Dendritic cell treated with granulocyte-macrophage colony-stimulating factor and Interleukin-4, amounts not matched to agents 40 ng/mL and 50 ng/mL, for 4 days (primary cell): ENCODE measurements around the gene CREB3L2.
"Not testable (repeated sequence)": the region's sequence is repeated elsewhere in the genome, so short reads cannot be mapped to it uniquely, and the experiment has no call there.

Experiments used
- H3K27ac Mint-ChIP-seq: one replicate; pipeline ENCODE4 v1.8.0; 2022; ENCODE audit warnings: mild to moderate bottlenecking, mixed read lengths
- H3K27me3 Mint-ChIP-seq: one replicate; pipeline ENCODE4 v1.8.0; 2022; ENCODE audit warnings: mild to moderate bottlenecking, mixed read lengths
- H3K36me3 Mint-ChIP-seq: one replicate; pipeline ENCODE4 v1.8.0; 2022; ENCODE audit warnings: low read depth, mixed read lengths
- H3K4me1 Mint-ChIP-seq: one replicate; pipeline ENCODE4 v1.8.0; 2022; ENCODE audit warnings: low read depth, mixed read lengths
- H3K4me3 Mint-ChIP-seq: one replicate; pipeline ENCODE4 v1.8.0; 2022; ENCODE audit warnings: mild to moderate bottlenecking, moderate library complexity, mixed read lengths
- H3K9me3 Mint-ChIP-seq: one replicate; pipeline ENCODE4 v1.8.0; 2022; ENCODE audit warnings: mixed read lengths
- intact Hi-C: fragments of 100-400 bp; cut with micrococcal nuclease; formaldehyde crosslinking; loops from one replicate; pipeline ENCODE4 v1.15.0; 2022

The CREB3L2 gene

GRCh38 chr7:137990251-137990941 is 11.5 kb downstream of the CREB3L2 start:
- peaks cover 9% of the 10 kb centered on the region for H3K36me3 Mint-ChIP-seq

GRCh38 chr7:137989590-137989989 is 12.3 kb downstream of the CREB3L2 start:
- H3K27ac Mint-ChIP-seq, result no peak overlapping the region
- peaks cover 8% of the 10 kb centered on the region for H3K9me3 Mint-ChIP-seq
- peaks cover 27% of the 10 kb centered on the region for H3K4me1 Mint-ChIP-seq
- no peak overlapping the region for H3K4me3 Mint-ChIP-seq
- H3K36me3 Mint-ChIP-seq, result peaks cover 9% of the 10 kb centered on the region
- H3K27me3 Mint-ChIP-seq, result no peaks in the 10 kb centered on the region
- intact Hi-C loops, result no loop called here

More at GRCh38 chr7:137990251-137990941, 11.5 kb downstream of the CREB3L2 start:
- intact Hi-C loops, result no loop called here
- Mint-ChIP-seq H3K9me3 (peaks cover 8% of the 10 kb centered on the region), H3K27ac (no peak overlapping the region), H3K4me1 (peaks cover 27% of the 10 kb centered on the region), H3K4me3 (no peak overlapping the region), H3K27me3 (no peaks in the 10 kb centered on the region)

- Mint-ChIP-seq H3K27me3 (no peaks in the 10 kb centered on the region), H3K4me3 (no peak overlapping the region), H3K27ac (no peak overlapping the region), H3K36me3 (peaks cover 11% of the 10 kb centered on the region), H3K4me1 (peaks cover 27% of the 10 kb centered on the region), H3K9me3 (peaks cover 8% of the 10 kb centered on the region)
- intact Hi-C loops, result no loop called here
These were observed 12.8 kb downstream of the CREB3L2 start for GRCh38 chr7:137989094-137989493.

- Mint-ChIP-seq H3K4me1 (peaks cover 22% of the 10 kb centered on the region), H3K27ac (peak overlapping the region; percentile 9), H3K9me3 (peaks cover 14% of the 10 kb centered on the region), H3K36me3 (peaks cover 20% of the 10 kb centered on the region), H3K4me3 (no peak overlapping the region), H3K27me3 (no peaks in the 10 kb centered on the region)
- intact Hi-C loops, result no loop called here
These were observed 13.9 kb downstream of the CREB3L2 start for GRCh38 chr7:137987968-137988367.

- H3K36me3 Mint-ChIP-seq, result peaks cover 20% of the 10 kb centered on the region
- intact Hi-C loops, result no loop called here
- no peaks in the 10 kb centered on the region for H3K27me3 Mint-ChIP-seq
- peak overlapping the region; percentile 9 for H3K27ac Mint-ChIP-seq
- peaks cover 18% of the 10 kb centered on the region for H3K4me1 Mint-ChIP-seq
- no peak overlapping the region for H3K4me3 Mint-ChIP-seq
- H3K9me3 Mint-ChIP-seq, result peaks cover 14% of the 10 kb centered on the region
These were observed 14.3 kb downstream of the CREB3L2 start for GRCh38 chr7:137987563-137987962.

- H3K27me3 Mint-ChIP-seq, result no peaks in the 10 kb centered on the region
- H3K9me3 Mint-ChIP-seq, result peaks cover 14% of the 10 kb centered on the region
- no peak overlapping the region for H3K27ac Mint-ChIP-seq
- H3K4me3 Mint-ChIP-seq, result no peak overlapping the region
- intact Hi-C loops, result no loop called here
- peaks cover 21% of the 10 kb centered on the region for H3K36me3 Mint-ChIP-seq
- H3K4me1 Mint-ChIP-seq, result peaks cover 12% of the 10 kb centered on the region
These were observed 14.9 kb downstream of the CREB3L2 start for GRCh38 chr7:137987018-137987349.

- Mint-ChIP-seq H3K9me3 (peaks cover 14% of the 10 kb centered on the region), H3K36me3 (peaks cover 21% of the 10 kb centered on the region), H3K4me1 (peaks cover 17% of the 10 kb centered on the region), H3K27ac (no peak overlapping the region), H3K4me3 (no peak overlapping the region), H3K27me3 (no peaks in the 10 kb centered on the region)
- intact Hi-C loops, result no loop called here
These were observed 15.5 kb downstream of the CREB3L2 start for GRCh38 chr7:137986252-137987017.

- H3K27ac Mint-ChIP-seq, result no peak overlapping the region
- intact Hi-C loops, result no loop called here
- H3K9me3 Mint-ChIP-seq, result peaks cover 14% of the 10 kb centered on the region
- no peak overlapping the region for H3K4me3 Mint-ChIP-seq
- no peaks in the 10 kb centered on the region for H3K27me3 Mint-ChIP-seq
- H3K4me1 Mint-ChIP-seq, result peaks cover 23% of the 10 kb centered on the region
- H3K36me3 Mint-ChIP-seq, result peaks cover 21% of the 10 kb centered on the region
These were observed 16.0 kb downstream of the CREB3L2 start for GRCh38 chr7:137985897-137986251.

GRCh38 chr7:137985253-137985896 is 16.5 kb downstream of the CREB3L2 start:
- intact Hi-C loops, result no loop called here
- Mint-ChIP-seq H3K27me3 (no peaks in the 10 kb centered on the region), H3K27ac (no peak overlapping the region), H3K4me1 (peaks cover 26% of the 10 kb centered on the region), H3K4me3 (no peak overlapping the region), H3K36me3 (peaks cover 21% of the 10 kb centered on the region), H3K9me3 (peaks cover 14% of the 10 kb centered on the region)

GRCh38 chr7:137984181-137985041 is 17.5 kb downstream of the CREB3L2 start:
- Mint-ChIP-seq H3K4me1 (peaks cover 31% of the 10 kb centered on the region), H3K27me3 (no peaks in the 10 kb centered on the region), H3K27ac (no peak overlapping the region)

GRCh38 chr7:137983323-137984008 is 18.4 kb downstream of the CREB3L2 start:
- Mint-ChIP-seq H3K4me3 (no peak overlapping the region), H3K27ac (no peak overlapping the region), H3K4me1 (peaks cover 40% of the 10 kb centered on the region), H3K9me3 (peaks cover 14% of the 10 kb centered on the region), H3K36me3 (peaks cover 21% of the 10 kb centered on the region), H3K27me3 (no peaks in the 10 kb centered on the region)
- intact Hi-C loops, result no loop called here

More at GRCh38 chr7:137984181-137985041, 17.5 kb downstream of the CREB3L2 start:
- intact Hi-C loops, result no loop called here
- H3K9me3 Mint-ChIP-seq, result peaks cover 14% of the 10 kb centered on the region
- no peak overlapping the region for H3K4me3 Mint-ChIP-seq
- H3K36me3 Mint-ChIP-seq, result peaks cover 21% of the 10 kb centered on the region

GRCh38 chr7:137982394-137982793 is 19.5 kb downstream of the CREB3L2 start:
- H3K27ac Mint-ChIP-seq, intact Hi-C loops, H3K27me3 Mint-ChIP-seq, H3K4me3 Mint-ChIP-seq: not testable (repeated sequence)
- Mint-ChIP-seq H3K9me3 (peaks cover 14% of the 10 kb centered on the region), H3K36me3 (peaks cover 21% of the 10 kb centered on the region), H3K4me1 (peaks cover 44% of the 10 kb centered on the region)

- Mint-ChIP-seq H3K27ac (no peak overlapping the region), H3K9me3 (peaks cover 14% of the 10 kb centered on the region), H3K4me3 (no peak overlapping the region), H3K36me3 (peaks cover 21% of the 10 kb centered on the region), H3K27me3 (no peaks in the 10 kb centered on the region), H3K4me1 (peaks cover 40% of the 10 kb centered on the region)
- intact Hi-C loops, result no loop called here
These were observed 20.2 kb downstream of the CREB3L2 start for GRCh38 chr7:137981668-137982067.
